ENCODE data around the gene R3HDML. TPM values are rescaled to one million over a fixed set of nuclear protein-coding genes. Genes with fewer than 3 reads are reported as not detected.

The R3HDML gene
- total RNA-seq, 1 donor from 2014 or later = not detected

DNA sequence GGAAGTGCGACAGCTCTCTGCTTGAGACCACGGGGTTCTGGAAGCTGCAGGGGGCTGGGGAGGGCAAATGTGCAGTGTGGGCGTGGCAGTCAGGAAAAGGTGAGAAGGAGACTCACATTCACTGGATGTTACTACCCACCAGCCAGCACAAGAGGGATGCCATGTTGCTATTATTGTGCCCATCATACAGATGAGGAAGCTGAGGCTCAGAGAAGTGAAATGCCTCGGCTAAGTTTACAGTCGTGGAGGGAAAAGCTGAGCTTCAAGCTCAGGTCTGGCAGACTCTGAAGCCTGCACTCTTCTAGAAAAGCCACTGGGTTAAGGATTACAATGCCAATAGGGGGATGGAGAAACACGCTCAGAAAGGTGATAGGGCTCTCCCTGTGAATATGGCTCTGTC lies 53.0 kb downstream of the R3HDML start:
- no peak for DNase-seq (ENCODE audit: low spot score)
- peaks cover 16% of the 10 kb centered on the region for H3K4me1 Mint-ChIP-seq

GRCh38 chr20:44390280-44390679 lies 53.4 kb downstream of the R3HDML start:
- Histone ChIP-seq H3K36me3 (no peaks in the 10 kb centered on the region), H3K27ac (no peak overlapping the region), H2AFZ (replicated peaks) (no peak overlapping the region), H3K79me2 (ENCODE audit: low read depth) (no peaks in the 10 kb centered on the region), H3K4me3 (no peak overlapping the region), H4K20me1 (ENCODE audit: low read depth) (no peaks in the 10 kb centered on the region), H3K27me3 (no peaks in the 10 kb centered on the region), H3K4me2 (peak overlapping the region; percentile 64), H3F3A (ENCODE audit: low read depth) (no peaks in the 10 kb centered on the region), H3K9ac (no peak overlapping the region), H3K9me3 (ENCODE audit: low read depth) (no peaks in the 10 kb centered on the region), H3K4me1 (peaks cover 11% of the 10 kb centered on the region)
- Mint-ChIP-seq H3K4me3 (no peak overlapping the region), H3K36me3 (no peaks in the 10 kb centered on the region), H3K27ac (no peak overlapping the region), H3K27me3 (ENCODE audit: insufficient read depth, low read depth) (peaks cover 22% of the 10 kb centered on the region), H3K9me3 (no peaks in the 10 kb centered on the region), H3K4me1 (peaks cover 16% of the 10 kb centered on the region)
- TF ChIP-seq EZH2phosphoT487 (IDR thresholded peaks at IDR 0.05) (no peak), CTCF (IDR thresholded peaks at IDR 0.05) (no peak), EZH2 (IDR thresholded peaks at IDR 0.05) (no peak)
- peak; percentile 77 for DNase-seq (ENCODE audit: low spot score)

More for the DNA sequence above, 53.0 kb downstream of the R3HDML start:
- no peak overlapping the region for H3K9ac ChIP-seq
- H3F3A ChIP-seq (ENCODE audit: low read depth) = no peaks in the 10 kb centered on the region
- H3K36me3 ChIP-seq = no peaks in the 10 kb centered on the region
- Mint-ChIP-seq H3K27me3 (ENCODE audit: insufficient read depth, low read depth) (peaks cover 22% of the 10 kb centered on the region), H3K27ac (no peak overlapping the region), H3K9me3 (no peaks in the 10 kb centered on the region), H3K4me3 (no peak overlapping the region), H3K36me3 (no peaks in the 10 kb centered on the region)
- no peaks in the 10 kb centered on the region for H3K9me3 ChIP-seq (ENCODE audit: low read depth)
- H3K4me2 ChIP-seq = peak overlapping the region; percentile 64
- H4K20me1 ChIP-seq (ENCODE audit: low read depth) = no peaks in the 10 kb centered on the region
- peaks cover 11% of the 10 kb centered on the region for H3K4me1 ChIP-seq
- H3K27me3 ChIP-seq = no peaks in the 10 kb centered on the region
- no peaks in the 10 kb centered on the region for H3K79me2 ChIP-seq (ENCODE audit: low read depth)
- TF ChIP-seq CTCF (IDR thresholded peaks at IDR 0.05) (no peak), EZH2phosphoT487 (IDR thresholded peaks at IDR 0.05) (no peak), EZH2 (IDR thresholded peaks at IDR 0.05) (no peak)
- H3K4me3 ChIP-seq = no peak overlapping the region
- H3K27ac ChIP-seq = no peak overlapping the region
- H2AFZ ChIP-seq (replicated peaks) = no peak overlapping the region

- DNase-seq (ENCODE audit: low spot score) = no peak
- no peaks in the 10 kb centered on the region for H3F3A ChIP-seq (ENCODE audit: low read depth)
- Mint-ChIP-seq H3K36me3 (no peaks in the 10 kb centered on the region), H3K4me3 (no peak overlapping the region), H3K4me1 (peaks cover 16% of the 10 kb centered on the region), H3K27ac (no peak overlapping the region), H3K27me3 (ENCODE audit: insufficient read depth, low read depth) (peaks cover 21% of the 10 kb centered on the region), H3K9me3 (no peaks in the 10 kb centered on the region)
- no peak overlapping the region for H3K9ac ChIP-seq
- no peak for TF ChIP-seq EZH2phosphoT487 (IDR thresholded peaks at IDR 0.05)
- TF ChIP-seq CTCF (IDR thresholded peaks at IDR 0.05) = no peak
- TF ChIP-seq EZH2 (IDR thresholded peaks at IDR 0.05) = no peak
- no peaks in the 10 kb centered on the region for H3K27me3 ChIP-seq
- no peaks in the 10 kb centered on the region for H3K79me2 ChIP-seq (ENCODE audit: low read depth)
- no peak overlapping the region for H3K4me3 ChIP-seq
- H4K20me1 ChIP-seq (ENCODE audit: low read depth) = no peaks in the 10 kb centered on the region
- H3K27ac ChIP-seq = no peak overlapping the region
- H3K4me2 ChIP-seq = no peak overlapping the region
- H3K36me3 ChIP-seq = no peaks in the 10 kb centered on the region
- peaks cover 11% of the 10 kb centered on the region for H3K4me1 ChIP-seq
- H3K9me3 ChIP-seq (ENCODE audit: low read depth) = no peaks in the 10 kb centered on the region
- no peak overlapping the region for H2AFZ ChIP-seq (replicated peaks)
Measured at GRCh38 chr20:44392088-44392775, 55.4 kb downstream of the R3HDML start.

Measured in neural progenitor cell (in vitro differentiated cells).